Heart left ventricle (tissue), 16 donors: ENCODE results near the gene GABPB2. TPM values are rescaled to one million over a fixed set of nuclear protein-coding genes. Genes with fewer than 3 reads are reported as not detected.
A peak's percentile ranks its signal among the peaks of the same experiment; 100 is the strongest.

Experiments used
- ATAC-seq, 4 donors: fragments of 200-7000 bp; cut with Tn5 transposase; one replicate each; pipeline ENCODE4 v1.9.1; 2020 to 2022; ENCODE audit warnings: moderate library complexity in 4 of 4, mild to moderate bottlenecking in 3 of 4, moderate number of reproducible peaks in 1 of 4
- DNase-seq, 5 donors: peaks; one replicate each; pipeline ENCODE4 v3.0.0-alpha.2; 2020
- H3K27ac ChIP-seq, 12 donors: fragments of 200-600 bp; sonication (generic) in 4 of 12; one replicate each; pipeline versions ENCODE4 v1.5.0 to v1.8.0; 2016 to 2022; ENCODE audit warnings: mild to moderate bottlenecking in 2 of 12
- H3K27me3 ChIP-seq, 9 donors: fragments of 200-600 bp; sonication (generic) in 2 of 9; one replicate each; pipeline versions ENCODE4 v1.5.1 to v1.8.0; 2016 to 2022; ENCODE audit warnings: mild to moderate bottlenecking in 3 of 9
- H3K36me3 ChIP-seq, 9 donors: fragments of 200-600 bp; sonication (generic) in 2 of 9; one replicate each; pipeline versions ENCODE4 v1.5.0 to v1.8.0; 2018 to 2022; ENCODE audit warnings: mild to moderate bottlenecking in 2 of 9
- H3K4me1 ChIP-seq, 12 donors: fragments of 200-600 bp; sonication (generic) in 4 of 12; one replicate each; pipeline versions ENCODE4 v1.5.0 to v1.8.0; 2016 to 2022; ENCODE audit warnings: mild to moderate bottlenecking in 3 of 12
- H3K4me3 ChIP-seq, 12 donors: fragments of 200-600 bp; sonication (generic) in 4 of 12; one replicate each; pipeline versions ENCODE4 v1.5.0 to v1.8.0; 2017 to 2022; ENCODE audit warnings: mild to moderate bottlenecking in 9 of 12, moderate library complexity in 4 of 12
- H3K9me3 ChIP-seq, 12 donors: fragments of 200-600 bp; sonication (generic) in 4 of 12; one replicate each; pipeline versions ENCODE4 v1.5.0 to v1.8.0; 2016 to 2022; ENCODE audit warnings: mild to moderate bottlenecking in 1 of 12
- POLR2A ChIP-seq, 2 donors: fragments of 450-650 bp; IDR thresholded peaks; one replicate each; pipeline ENCODE4 v1.6.1; 2017; ENCODE audit warnings: antibody characterized with exemption in 2 of 2, mild to moderate bottlenecking in 2 of 2, moderate library complexity in 2 of 2
- WGBS, 4 donors: extraction: QIAGEN DNeasy Blood & Tissue Kit in 2 of 4; methylation state at CpG; one replicate each; pipeline versions ENCODE4 v1.1.5 to v1.1.7; 2013 to 2018; 5-methylcytosine and 5-hydroxymethylcytosine counted together
- intact Hi-C, 10 donors: fragments of 100-400 bp; cut with DNase I; formaldehyde crosslinking; loops; one replicate each; pipeline versions ENCODE4 v1.11.1 to v1.14.2; 2022
- polyA plus RNA-seq, 2 donors: library from polyadenylated mRNA; stranded (reverse); fragments of 200-250 nt; gene quantifications; one replicate each; pipeline ENCODE4 v1.2.3, GENCODE V29; 2013
- total RNA-seq, 9 donors: library from RNA; depleted of rRNA in 2 of 9; stranded (reverse); fragments of >200 nt in 2 of 9; fragmentation: NEBNext Ultra II Directional in 3 of 9; extraction: Animal tissue kit (Norgen Biotek cat#: 25700) in 3 of 9; gene quantifications; one replicate each; pipeline versions ENCODE4 v1.1.0 to v1.2.4, GENCODE V29; 2016 to 2023
- TF ChIP-seq, protein P1 (sequence below), 12 donors: fragments of 200-600 bp; sonication (generic) in 4 of 12; IDR thresholded peaks; one replicate each; pipeline versions ENCODE4 v1.5.0 to v1.8.0; 2018 to 2022; ENCODE audit warnings: antibody characterized with exemption in 12 of 12, mild to moderate bottlenecking in 5 of 12
- donor health status: ischemic (EF 13 %, LVEDD 7.1; RV severe dilation, severe dysfunction).
- donor health status: healthy with polysubstance abuse.
- donor health status: DM: no; HTN: yes; CAD: no.
- donor health status: DM: no; HTN: no; CAD: no.
- donor health status: ischemic (EF 25% LVEDD 6.9; RV normal size, moderate dysfunction).
- donor health status: ischemic (EF 25% LVEDD 5.7; RV mildly dilated, moderate dysfunction).
- donor health status: healthy.
- donor health status: DM: yes; HTN: yes; CAD: no.
- donor health status: ischemic (EF 35%, LVEDD 5.7; RV mildly dilated, moderate dysfunction).
- donor health status: nonischemic (EF 11% LVEDD 7.7; RV severe dilation, severe dysfunction).
- donor health status: DM: yes; HTN: yes; CAD: no.
- donor health status: PGD.
- donor health status: ischemic (EF 29% LVEDD 5.4; RV normal size, mild dysfunction).
- donor health status: nonischemic (EF 23%, LVEDD 6.1; RV moderate dilation, normal function).

Gene GABPB2
- total and polyA plus RNA-seq, 11 donors, result 4.6 to 15.2 (median 11.6) TPM

DNA sequence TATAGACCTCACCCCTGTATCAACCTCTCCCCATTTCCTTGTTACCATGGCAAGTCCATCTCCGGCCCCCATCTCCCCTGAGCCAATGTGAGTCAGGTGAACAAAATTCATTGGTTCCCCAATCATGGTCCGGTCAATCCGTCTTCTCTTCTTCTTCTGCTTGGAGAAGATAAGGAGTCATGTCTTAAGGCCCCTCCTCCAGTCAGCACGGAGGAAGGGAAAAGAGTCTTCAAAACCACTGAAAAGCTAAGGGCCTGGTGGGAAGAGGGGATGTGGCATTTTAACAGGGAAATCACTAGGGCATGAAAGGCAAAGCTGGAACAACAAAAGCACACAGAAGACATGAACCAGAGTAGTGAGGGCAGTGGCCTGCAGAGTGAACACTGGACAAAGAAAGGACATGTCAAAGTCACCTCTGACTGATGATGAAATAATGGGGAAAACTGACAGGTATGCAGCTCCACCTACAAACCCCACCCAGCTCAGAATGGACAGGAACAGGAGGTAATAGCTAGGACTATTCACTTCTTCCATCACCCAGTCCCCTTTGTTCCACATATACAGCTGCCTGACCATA is 15.5 kb upstream of the GABPB2 start:
- H3K27me3 ChIP-seq, result no peaks in the 10 kb centered on the region
- DNase-seq (no peak), ATAC-seq (no peak)
- peak overlapping the region in 3 of 12 donors; percentile 94 to 98 (median 96) for H3K27ac ChIP-seq
- peaks cover 2 to 72% (median 57%) of the 10 kb centered on the region in 9 donors for H3K36me3 ChIP-seq
- 76 to 90% (median 83%) methylated on average over 4 of the region's 4 CpGs for WGBS, 4 donors
- no peaks in the 10 kb centered on the region for H3K9me3 ChIP-seq
- intact Hi-C loops, result loop anchor here in 5 of 10 donors (5.0 kb wide), 2 partner anchors 33 to 48 kb away; partner anchors contain the start of genes MINDY1 (in 4 of the 5) and PRUNE1 (in 4 of the 5)
- peaks cover 8 to 64% (median 32%) of the 10 kb centered on the region in 12 donors for H3K4me1 ChIP-seq
- TF ChIP-seq POLR2A (IDR thresholded peaks at IDR 0.05), result no peak
- TF ChIP-seq, protein P1, sequence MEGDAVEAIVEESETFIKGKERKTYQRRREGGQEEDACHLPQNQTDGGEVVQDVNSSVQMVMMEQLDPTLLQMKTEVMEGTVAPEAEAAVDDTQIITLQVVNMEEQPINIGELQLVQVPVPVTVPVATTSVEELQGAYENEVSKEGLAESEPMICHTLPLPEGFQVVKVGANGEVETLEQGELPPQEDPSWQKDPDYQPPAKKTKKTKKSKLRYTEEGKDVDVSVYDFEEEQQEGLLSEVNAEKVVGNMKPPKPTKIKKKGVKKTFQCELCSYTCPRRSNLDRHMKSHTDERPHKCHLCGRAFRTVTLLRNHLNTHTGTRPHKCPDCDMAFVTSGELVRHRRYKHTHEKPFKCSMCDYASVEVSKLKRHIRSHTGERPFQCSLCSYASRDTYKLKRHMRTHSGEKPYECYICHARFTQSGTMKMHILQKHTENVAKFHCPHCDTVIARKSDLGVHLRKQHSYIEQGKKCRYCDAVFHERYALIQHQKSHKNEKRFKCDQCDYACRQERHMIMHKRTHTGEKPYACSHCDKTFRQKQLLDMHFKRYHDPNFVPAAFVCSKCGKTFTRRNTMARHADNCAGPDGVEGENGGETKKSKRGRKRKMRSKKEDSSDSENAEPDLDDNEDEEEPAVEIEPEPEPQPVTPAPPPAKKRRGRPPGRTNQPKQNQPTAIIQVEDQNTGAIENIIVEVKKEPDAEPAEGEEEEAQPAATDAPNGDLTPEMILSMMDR (IDR thresholded peaks at IDR 0.05), result no peak
- H3K4me3 ChIP-seq, result peak overlapping the region in 1 of 12 donors; percentile 94

DNA sequence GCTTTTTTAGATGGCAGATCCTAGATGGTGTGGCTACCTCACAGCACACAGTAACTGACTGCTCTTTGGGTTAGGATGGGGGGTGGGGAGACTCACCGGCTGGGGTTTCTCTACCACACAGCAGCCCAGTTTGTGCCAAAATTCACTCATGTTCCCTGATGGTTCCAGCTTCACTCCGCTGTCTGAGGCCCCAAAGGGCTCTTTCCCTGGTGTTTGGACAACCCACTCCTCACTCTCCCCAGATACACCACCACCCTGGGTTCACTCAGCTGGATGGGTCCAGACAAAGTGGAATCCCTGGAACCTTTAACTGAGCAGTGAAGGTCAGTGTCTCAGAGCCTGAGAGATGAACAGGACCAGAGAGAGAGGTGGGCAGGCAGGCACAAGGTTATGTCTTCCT is 15.0 kb upstream of the GABPB2 start:
- Histone ChIP-seq H3K36me3 (peaks cover 2 to 67% (median 54%) of the 10 kb centered on the region in 9 donors), H3K9me3 (no peaks in the 10 kb centered on the region), H3K27ac (peak overlapping the region in 8 of 12 donors; percentile 28 to 99 (median 95)), H3K27me3 (no peaks in the 10 kb centered on the region), H3K4me3 (peak overlapping the region in 2 of 12 donors; percentile 11 to 94), H3K4me1 (peaks cover 8 to 64% (median 32%) of the 10 kb centered on the region in 12 donors)
- TF ChIP-seq POLR2A (IDR thresholded peaks at IDR 0.05), result no peak
- ATAC-seq (no peak), DNase-seq (no peak)
- WGBS, 4 donors, result 42 to 78% (median 46%) methylated on average over 1 to 2 of the region's 2 CpGs
- intact Hi-C loops, result loop anchor here in 5 of 10 donors (5.0 kb wide), 2 partner anchors 33 to 48 kb away; partner anchors contain the start of genes MINDY1 (in 4 of the 5) and PRUNE1 (in 4 of the 5)

DNA sequence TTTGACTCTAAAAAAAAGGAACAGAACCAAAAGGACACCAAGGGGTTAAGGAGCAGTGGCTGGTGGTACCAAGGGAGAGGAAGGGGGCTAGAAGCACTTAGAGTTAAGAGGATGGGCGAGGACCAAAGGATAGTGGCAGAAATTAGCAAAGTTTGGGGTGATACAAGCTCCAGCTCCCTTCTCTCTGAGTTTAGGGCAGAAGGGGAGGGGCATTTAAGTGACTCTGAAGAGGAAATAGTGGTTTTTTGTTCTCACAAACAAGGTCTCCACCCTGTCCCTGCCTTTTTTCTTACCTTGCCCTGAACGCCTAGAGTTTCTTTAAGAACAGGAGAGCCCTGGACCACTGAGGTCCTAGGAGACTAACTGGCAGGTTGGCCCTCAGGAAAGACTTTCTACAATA is 14.4 kb upstream of the GABPB2 start:
- ATAC-seq (no peak), DNase-seq (no peak)
- Histone ChIP-seq H3K9me3 (no peaks in the 10 kb centered on the region), H3K27ac (peak overlapping the region in 11 of 12 donors; percentile 7 to 99 (median 94)), H3K36me3 (peaks cover 2 to 61% (median 48%) of the 10 kb centered on the region in 9 donors), H3K27me3 (no peaks in the 10 kb centered on the region), H3K4me3 (peak overlapping the region in 5 of 12 donors; percentile 23 to 96 (median 94)), H3K4me1 (peaks cover 8 to 65% (median 31%) of the 10 kb centered on the region in 12 donors)
- WGBS, 4 donors, result 47 to 66% (median 61%) methylated on average over 2 of the region's 2 CpGs
- TF ChIP-seq POLR2A (IDR thresholded peaks at IDR 0.05), result no peak
- TF ChIP-seq, protein P1 (IDR thresholded peaks at IDR 0.05), result no peak
- intact Hi-C loops, result loop anchor here in 5 of 10 donors (5.0 kb wide), 2 partner anchors 34 to 49 kb away; partner anchors contain the start of genes MINDY1 (in 4 of the 5) and PRUNE1 (in 4 of the 5)

DNA sequence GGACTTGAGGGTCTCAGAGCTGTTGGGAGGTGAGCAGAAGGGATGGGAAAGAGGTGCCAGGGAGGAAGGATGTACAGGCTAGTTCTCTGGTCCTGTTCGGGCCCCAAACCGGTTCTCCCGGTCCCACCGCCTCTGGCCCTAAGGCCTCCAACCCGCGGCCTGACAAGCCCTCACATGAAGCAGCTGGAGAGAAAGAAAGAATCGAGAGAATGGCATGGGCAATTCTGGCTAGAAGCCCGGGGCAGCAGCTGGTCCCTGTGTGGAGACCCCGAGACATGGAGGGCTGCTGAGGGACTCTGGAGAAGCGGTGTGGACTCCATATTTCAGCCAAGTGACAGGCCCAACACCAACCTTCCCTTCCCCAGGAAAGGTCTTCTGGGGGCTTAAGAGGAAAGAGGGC is 11.9 kb upstream of the GABPB2 start:
- peak overlapping the region; percentile 92 to 99 (median 96) for H3K27ac ChIP-seq
- 2 to 4% (median 3%) methylated on average over 9 to 10 of the region's 10 CpGs for WGBS, 4 donors
- H3K4me3 ChIP-seq, result peak overlapping the region; percentile 71 to 98 (median 90)
- TF ChIP-seq, protein P1 (IDR thresholded peaks at IDR 0.05), result no peak
- no peak for TF ChIP-seq POLR2A (IDR thresholded peaks at IDR 0.05)
- intact Hi-C loops, result loop anchor here in 5 of 10 donors (5.0 kb wide), 2 partner anchors 36 to 51 kb away; partner anchors contain the start of genes MINDY1 (in 4 of the 5) and PRUNE1 (in 4 of the 5)
- no peaks in the 10 kb centered on the region for H3K27me3 ChIP-seq
- peaks cover 0 to 36% (median 26%) of the 10 kb centered on the region in 9 donors for H3K36me3 ChIP-seq
- DNase-seq, result peak in 1 of 5 donors; percentile 27
- H3K4me1 ChIP-seq, result peaks cover 8 to 55% (median 31%) of the 10 kb centered on the region in 12 donors
- ATAC-seq, result no peak
- H3K9me3 ChIP-seq, result no peaks in the 10 kb centered on the region
